ENCODE results near the gene EIF5A.

The EIF5A gene

GRCh38 chr17:7318121-7318860, 10.9 kb downstream of the EIF5A start:
- no peak overlapping the region for H3K4me3 ChIP-seq (replicated peaks; ENCODE audit: low read depth, low read length)
- TF ChIP-seq CTCF (IDR thresholded peaks at IDR 0.05; ENCODE audit: low read depth, low read length, missing control alignments) = no peak
- no peak for DNase-seq (ENCODE audit: extremely low read depth, low read depth)

GRCh38 chr17:7321466-7321865, 14.0 kb downstream of the EIF5A start:
- H3K4me3 ChIP-seq (replicated peaks; ENCODE audit: low read depth, low read length) = no peak overlapping the region
- no peak for TF ChIP-seq CTCF (IDR thresholded peaks at IDR 0.05; ENCODE audit: low read depth, low read length, missing control alignments)
- DNase-seq (ENCODE audit: extremely low read depth, low read depth) = no peak

DNA sequence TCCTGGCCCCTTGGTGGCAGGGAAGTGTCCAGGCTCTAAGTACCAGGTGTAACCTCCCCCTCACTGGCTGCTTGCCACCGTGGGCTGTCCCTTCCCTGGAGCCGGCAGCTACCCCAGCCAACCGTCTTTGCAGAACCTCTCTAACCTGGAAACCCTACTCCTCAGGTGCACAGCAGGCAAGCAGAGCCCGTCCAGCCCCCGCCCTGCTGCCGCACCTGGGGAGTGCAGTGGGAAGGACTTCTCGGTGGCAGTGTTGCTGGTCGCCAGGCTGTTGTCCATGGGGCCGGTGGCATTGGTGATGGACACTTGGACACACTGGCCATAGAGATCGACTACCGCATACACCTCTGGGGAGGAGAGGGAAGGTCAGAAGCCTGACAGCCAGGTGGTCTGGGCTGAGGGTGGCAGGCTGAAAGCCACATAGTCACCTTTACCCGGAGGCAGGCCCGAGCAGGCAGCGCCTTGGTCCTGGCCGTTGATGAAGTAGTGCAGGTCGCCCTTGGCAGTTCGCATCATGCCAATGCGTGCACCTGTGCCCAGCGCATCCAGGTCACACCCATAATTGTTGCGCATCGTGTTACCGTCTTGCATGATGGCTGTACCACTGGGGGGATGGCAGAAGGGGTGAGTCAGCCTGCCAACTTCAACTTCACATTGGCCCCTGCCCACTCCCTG, 15.2 kb downstream of the EIF5A start:
- no peak for DNase-seq (ENCODE audit: extremely low read depth, low read depth)
- no peak overlapping the region for H3K4me3 ChIP-seq (replicated peaks; ENCODE audit: low read depth, low read length)
- no peak for TF ChIP-seq CTCF (IDR thresholded peaks at IDR 0.05; ENCODE audit: low read depth, low read length, missing control alignments)

DNA sequence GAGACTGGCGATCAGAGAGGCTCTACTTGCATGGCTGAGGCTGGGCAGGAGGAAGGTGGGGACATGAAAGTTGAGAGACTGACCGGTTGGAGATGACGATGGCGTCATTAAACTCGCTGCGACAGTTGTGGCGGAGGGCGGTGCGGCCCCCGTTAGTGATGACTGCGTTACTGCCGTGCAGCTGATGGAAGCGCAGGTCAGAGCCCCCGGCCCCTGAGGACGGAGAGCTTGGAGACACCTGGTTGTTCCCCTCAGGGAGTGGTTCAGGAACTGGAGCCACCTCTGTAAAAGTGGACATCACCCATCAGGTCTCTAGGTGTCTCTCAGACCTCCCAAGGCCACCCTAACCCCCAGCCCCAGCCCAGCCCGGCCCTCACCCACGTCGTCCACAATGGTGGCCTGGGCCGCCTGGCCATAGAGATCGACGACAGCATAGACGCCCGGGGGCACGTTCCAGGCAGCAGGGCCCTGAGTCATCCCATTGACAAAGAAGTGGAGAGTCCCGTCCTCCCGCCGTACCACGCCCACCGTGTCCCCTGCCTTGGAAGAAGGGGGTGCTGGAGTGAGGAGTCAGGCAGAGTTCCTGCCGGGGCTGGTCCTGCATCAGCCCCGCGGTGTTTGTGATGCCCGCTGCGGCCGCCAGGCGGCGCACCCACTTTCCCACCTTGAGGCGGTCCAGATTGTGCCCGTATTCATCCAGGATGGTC, 16.5 kb downstream of the EIF5A start:
- no peak overlapping the region for H3K4me3 ChIP-seq (replicated peaks; ENCODE audit: low read depth, low read length)
- no peak for DNase-seq (ENCODE audit: extremely low read depth, low read depth)
- TF ChIP-seq CTCF (IDR thresholded peaks at IDR 0.05; ENCODE audit: low read depth, low read length, missing control alignments) = peak; percentile 95

GRCh38 chr17:7324438-7324779, 17.0 kb downstream of the EIF5A start:
- no peak for TF ChIP-seq CTCF (IDR thresholded peaks at IDR 0.05; ENCODE audit: low read depth, low read length, missing control alignments)
- DNase-seq (ENCODE audit: extremely low read depth, low read depth) = no peak
- no peak overlapping the region for H3K4me3 ChIP-seq (replicated peaks; ENCODE audit: low read depth, low read length)

- H3K4me3 ChIP-seq (replicated peaks; ENCODE audit: low read depth, low read length) = no peak overlapping the region
- no peak for TF ChIP-seq CTCF (IDR thresholded peaks at IDR 0.05; ENCODE audit: low read depth, low read length, missing control alignments)
- no peak for DNase-seq (ENCODE audit: extremely low read depth, low read depth)
Measured at GRCh38 chr17:7325031-7325528, 17.7 kb downstream of the EIF5A start.

Measured in HFF-Myc (cell line).